Parathyroid adenoma (tissue), 2 donors: ENCODE measurements around the gene OR2W3.
A peak's percentile ranks its signal among the peaks of the same experiment; 100 is the strongest.

Experiments used
- H2AFZ ChIP-seq: fragments of 300-600 bp; sonication (generic); one replicate; pipeline ENCODE4 v1.7.0; 2017; ENCODE audit warnings: antibody characterized with exemption, mild to moderate bottlenecking
- H3K27ac ChIP-seq: fragments of 300-600 bp; sonication (generic); one replicate; pipeline ENCODE4 v1.7.0; 2017
- H3K27me3 ChIP-seq: fragments of 300-600 bp; sonication (generic); one replicate; pipeline ENCODE4 v1.7.0; 2017; ENCODE audit warnings: low read length; ENCODE audit not compliant: control insufficient read depth, insufficient read depth
- H3K36me3 ChIP-seq: fragments of 300-600 bp; sonication (generic); one replicate; pipeline ENCODE4 v1.7.0; 2017; ENCODE audit warnings: low read length; ENCODE audit not compliant: control insufficient read depth, insufficient read depth
- H3K4me1 ChIP-seq: fragments of 300-600 bp; sonication (generic); one replicate; pipeline ENCODE4 v1.7.0; 2017; ENCODE audit warnings: control low read depth
- H3K4me2 ChIP-seq: fragments of 300-600 bp; sonication (generic); one replicate; pipeline ENCODE4 v1.7.0; 2017; ENCODE audit warnings: low read length
- H3K4me3 ChIP-seq: fragments of 300-600 bp; sonication (generic); one replicate; pipeline ENCODE4 v1.7.0; 2017; ENCODE audit warnings: low read depth, low read length
- H3K79me2 ChIP-seq: fragments of 300-600 bp; sonication (generic); one replicate; pipeline ENCODE4 v1.7.0; 2017; ENCODE audit warnings: control low read depth
- H3K9ac ChIP-seq: fragments of 300-600 bp; sonication (generic); one replicate; pipeline ENCODE4 v1.7.0; 2017; ENCODE audit warnings: mild to moderate bottlenecking
- H3K9me3 ChIP-seq: fragments of 300-600 bp; sonication (generic); one replicate; pipeline ENCODE4 v1.7.0; 2017; ENCODE audit warnings: low read length; ENCODE audit not compliant: control insufficient read depth
- TF ChIP-seq, protein P1 (sequence below): fragments of 300-600 bp; sonication (generic); IDR thresholded peaks from one replicate; pipeline ENCODE4 v1.7.0; 2017; ENCODE audit warnings: antibody characterized with exemption, mild to moderate bottlenecking
- donor health status: primary hyperparathyroidism.

The OR2W3 gene

DNA sequence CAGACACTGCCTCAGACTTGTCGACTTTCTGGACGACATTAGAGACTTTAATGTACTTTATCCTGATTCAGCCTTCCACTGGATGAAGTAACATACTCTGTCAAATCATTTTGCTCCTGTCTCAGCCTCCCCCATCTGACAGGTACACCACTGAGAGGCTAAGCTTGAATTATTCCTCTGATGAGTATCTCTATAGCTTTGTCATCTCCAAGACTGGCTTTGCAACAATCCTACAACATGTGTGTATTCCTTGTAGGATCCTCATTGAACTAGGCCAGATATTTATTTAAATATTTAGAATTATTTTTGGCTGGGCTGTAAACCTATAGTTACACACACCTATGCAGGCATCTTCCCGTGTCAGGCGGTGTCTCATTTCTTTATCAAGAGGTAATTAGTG lies 39.5 kb upstream of the OR2W3 start:
- Histone ChIP-seq H3K4me1 (no peaks in the 10 kb centered on the region), H3K79me2 (no peaks in the 10 kb centered on the region), H3K9me3 (no peaks in the 10 kb centered on the region), H3K27ac (no peak overlapping the region), H3K27me3 (no peaks in the 10 kb centered on the region), H3K4me3 (no peak overlapping the region), H3K9ac (no peak overlapping the region), H2AFZ (no peak overlapping the region), H3K36me3 (no peaks in the 10 kb centered on the region), H3K4me2 (no peak overlapping the region)
- TF ChIP-seq, protein P1, sequence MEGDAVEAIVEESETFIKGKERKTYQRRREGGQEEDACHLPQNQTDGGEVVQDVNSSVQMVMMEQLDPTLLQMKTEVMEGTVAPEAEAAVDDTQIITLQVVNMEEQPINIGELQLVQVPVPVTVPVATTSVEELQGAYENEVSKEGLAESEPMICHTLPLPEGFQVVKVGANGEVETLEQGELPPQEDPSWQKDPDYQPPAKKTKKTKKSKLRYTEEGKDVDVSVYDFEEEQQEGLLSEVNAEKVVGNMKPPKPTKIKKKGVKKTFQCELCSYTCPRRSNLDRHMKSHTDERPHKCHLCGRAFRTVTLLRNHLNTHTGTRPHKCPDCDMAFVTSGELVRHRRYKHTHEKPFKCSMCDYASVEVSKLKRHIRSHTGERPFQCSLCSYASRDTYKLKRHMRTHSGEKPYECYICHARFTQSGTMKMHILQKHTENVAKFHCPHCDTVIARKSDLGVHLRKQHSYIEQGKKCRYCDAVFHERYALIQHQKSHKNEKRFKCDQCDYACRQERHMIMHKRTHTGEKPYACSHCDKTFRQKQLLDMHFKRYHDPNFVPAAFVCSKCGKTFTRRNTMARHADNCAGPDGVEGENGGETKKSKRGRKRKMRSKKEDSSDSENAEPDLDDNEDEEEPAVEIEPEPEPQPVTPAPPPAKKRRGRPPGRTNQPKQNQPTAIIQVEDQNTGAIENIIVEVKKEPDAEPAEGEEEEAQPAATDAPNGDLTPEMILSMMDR = no peak

GRCh38 chr1:247857069-247857984 lies 38.1 kb upstream of the OR2W3 start, which contains the start of gene TRIM58:
TSS of gene TRIM58 (plus strand) at chr1:247857187. CDS start at chr1:247857247, 60 bp downstream.
- H3K9ac ChIP-seq = no peak within 1 kb of the TSS
- no peak within 1 kb of the TSS for H2AFZ ChIP-seq
- no peak within 1 kb of the TSS for H3K27ac ChIP-seq
- TF ChIP-seq, protein P1 = no peak
- no peaks in the 10 kb centered on the region for H3K27me3 ChIP-seq
- peak within 1 kb of the TSS; percentile 50 for H3K4me2 ChIP-seq
- H3K4me1 ChIP-seq = no peaks in the 10 kb centered on the region
- H3K4me3 ChIP-seq = peak within 1 kb of the TSS; percentile 32
- H3K36me3 ChIP-seq = no peaks in the 10 kb centered on the region
- H3K79me2 ChIP-seq = no peaks in the 10 kb centered on the region
- no peaks in the 10 kb centered on the region for H3K9me3 ChIP-seq

DNA sequence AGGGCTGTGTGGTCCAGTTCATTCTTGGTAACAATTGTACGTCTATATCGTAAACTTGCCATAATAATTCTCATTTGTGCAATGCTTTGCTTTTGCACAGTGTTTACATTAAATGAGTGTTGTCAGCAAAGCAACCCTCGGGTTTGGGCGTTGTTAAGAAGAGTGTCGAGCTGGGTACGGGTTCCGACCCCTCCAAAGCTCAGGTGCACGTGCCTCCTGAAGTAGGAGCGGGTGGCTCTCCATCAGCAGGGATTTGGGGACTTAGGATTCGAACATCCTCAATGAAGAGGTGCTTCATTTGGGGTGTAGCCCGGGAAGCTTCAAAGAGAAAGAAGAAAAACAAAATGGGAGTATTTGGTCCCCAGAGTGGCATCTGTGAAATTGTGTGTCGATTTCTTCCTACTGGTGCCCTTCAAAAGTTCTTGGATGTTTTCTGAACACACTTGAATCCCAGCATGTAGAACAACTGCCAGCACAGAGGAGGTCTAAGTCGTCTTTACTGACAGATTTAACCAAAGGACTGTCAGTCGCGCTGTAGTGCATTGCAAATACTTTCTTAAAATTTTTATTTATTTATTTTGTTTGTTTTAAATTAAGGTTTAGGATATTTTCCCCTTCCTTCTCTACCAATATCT lies 37.3 kb upstream of the OR2W3 start:
- Histone ChIP-seq H3K9me3 (no peaks in the 10 kb centered on the region), H2AFZ (no peak overlapping the region), H3K27me3 (no peaks in the 10 kb centered on the region), H3K4me2 (peak overlapping the region; percentile 50), H3K79me2 (no peaks in the 10 kb centered on the region), H3K4me1 (no peaks in the 10 kb centered on the region), H3K9ac (no peak overlapping the region), H3K4me3 (no peak overlapping the region), H3K27ac (no peak overlapping the region), H3K36me3 (no peaks in the 10 kb centered on the region)
- TF ChIP-seq, protein P1 = no peak

DNA sequence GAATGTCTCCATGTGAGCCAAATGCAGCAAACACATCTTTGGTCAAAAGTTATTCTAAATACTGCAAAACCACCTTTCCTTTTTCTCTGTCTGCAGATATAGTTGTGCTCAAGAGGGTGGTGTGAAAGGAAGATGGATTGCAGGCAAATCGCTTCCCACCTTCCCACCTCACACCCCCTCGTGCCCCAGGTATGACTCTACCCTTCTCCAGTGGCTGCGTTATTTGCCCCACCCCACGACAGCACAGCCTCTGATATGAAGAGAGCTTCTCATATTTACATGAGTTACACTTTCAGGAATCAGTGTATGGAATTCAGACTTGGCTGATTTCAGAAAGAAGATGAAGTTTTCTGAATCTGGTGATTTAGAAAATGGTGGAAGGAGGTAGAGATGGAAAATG lies 32.6 kb upstream of the OR2W3 start:
- TF ChIP-seq, protein P1 = no peak
- Histone ChIP-seq H3K27ac (no peak overlapping the region), H3K4me2 (no peak overlapping the region), H3K36me3 (no peaks in the 10 kb centered on the region), H3K27me3 (no peaks in the 10 kb centered on the region), H3K4me3 (no peak overlapping the region), H3K79me2 (no peaks in the 10 kb centered on the region), H3K9me3 (no peaks in the 10 kb centered on the region), H2AFZ (no peak overlapping the region), H3K9ac (no peak overlapping the region), H3K4me1 (no peaks in the 10 kb centered on the region)
